GM18858 (cell line): ENCODE measurements around the gene GPRIN1.
A peak's percentile ranks its signal among the peaks of the same experiment; 100 is the strongest.

Experiments used
- ATAC-seq: cut with Tn5 transposase; IDR thresholded peaks from one replicate; pipeline ENCODE4 v1.9.1; 2021; ENCODE audit not compliant: unreplicated experiment

The GPRIN1 gene

GRCh38 chr5:176609724-176610434 lies at the start of gene GPRIN1:
Gene GPRIN1 (minus strand): TSS chr5:176610156. CDS start chr5:176599834, 10,322 bp downstream.
- peak; percentile 70 for ATAC-seq

DNA sequence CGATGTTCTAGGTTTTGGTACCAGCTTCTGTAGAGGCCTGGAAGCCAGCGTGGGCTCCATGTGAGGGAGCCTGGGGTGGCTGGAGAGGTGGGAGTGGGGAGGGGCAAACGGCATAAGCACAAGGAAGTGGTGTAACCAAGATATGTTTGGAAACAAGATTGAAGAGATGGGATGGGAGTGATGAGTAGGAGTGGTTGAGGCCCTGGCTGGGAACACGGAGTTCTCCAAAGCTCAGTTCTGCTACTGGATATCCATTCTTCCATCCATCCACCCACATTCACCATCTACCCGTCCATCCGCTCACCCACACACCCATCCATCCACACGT lies 49.5 kb upstream of the GPRIN1 start:
- no peak for ATAC-seq

- ATAC-seq, result no peak
Observed at GRCh38 chr5:176658817-176659511, 49.0 kb upstream of the GPRIN1 start.

DNA sequence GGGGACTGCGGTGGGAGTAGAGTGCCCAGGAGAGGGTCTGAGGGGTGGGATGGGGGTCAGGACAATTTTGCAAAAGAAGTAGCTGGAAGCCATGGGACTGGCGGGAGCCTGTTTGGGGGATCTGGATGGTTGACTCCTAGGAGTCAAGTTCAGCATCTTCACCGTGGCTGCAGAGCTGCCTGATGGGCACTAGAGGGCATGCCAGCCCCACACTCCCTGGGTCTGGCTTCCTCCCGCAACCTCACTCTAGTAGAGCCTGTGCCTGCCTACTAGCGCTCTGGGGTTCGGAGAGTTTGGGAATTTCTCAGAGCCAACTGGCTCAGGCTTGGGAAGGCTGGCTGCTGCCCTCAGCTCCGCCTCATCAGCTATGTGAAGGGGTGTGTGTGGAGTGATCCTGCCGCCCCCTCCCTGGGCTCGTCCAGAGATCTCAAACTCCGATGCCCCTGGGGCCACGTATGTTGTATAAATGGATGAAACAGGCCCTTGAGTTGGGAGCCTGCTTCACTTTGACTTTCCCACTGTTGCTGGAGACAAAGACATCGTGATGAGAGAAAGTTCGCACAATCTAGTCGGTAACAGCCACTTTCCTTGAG lies 48.1 kb upstream of the GPRIN1 start:
- no peak for ATAC-seq

- no peak for ATAC-seq
Observed at GRCh38 chr5:176656467-176656990, 46.6 kb upstream of the GPRIN1 start.

GRCh38 chr5:176654856-176655255 lies 44.9 kb upstream of the GPRIN1 start:
- no peak for ATAC-seq

DNA sequence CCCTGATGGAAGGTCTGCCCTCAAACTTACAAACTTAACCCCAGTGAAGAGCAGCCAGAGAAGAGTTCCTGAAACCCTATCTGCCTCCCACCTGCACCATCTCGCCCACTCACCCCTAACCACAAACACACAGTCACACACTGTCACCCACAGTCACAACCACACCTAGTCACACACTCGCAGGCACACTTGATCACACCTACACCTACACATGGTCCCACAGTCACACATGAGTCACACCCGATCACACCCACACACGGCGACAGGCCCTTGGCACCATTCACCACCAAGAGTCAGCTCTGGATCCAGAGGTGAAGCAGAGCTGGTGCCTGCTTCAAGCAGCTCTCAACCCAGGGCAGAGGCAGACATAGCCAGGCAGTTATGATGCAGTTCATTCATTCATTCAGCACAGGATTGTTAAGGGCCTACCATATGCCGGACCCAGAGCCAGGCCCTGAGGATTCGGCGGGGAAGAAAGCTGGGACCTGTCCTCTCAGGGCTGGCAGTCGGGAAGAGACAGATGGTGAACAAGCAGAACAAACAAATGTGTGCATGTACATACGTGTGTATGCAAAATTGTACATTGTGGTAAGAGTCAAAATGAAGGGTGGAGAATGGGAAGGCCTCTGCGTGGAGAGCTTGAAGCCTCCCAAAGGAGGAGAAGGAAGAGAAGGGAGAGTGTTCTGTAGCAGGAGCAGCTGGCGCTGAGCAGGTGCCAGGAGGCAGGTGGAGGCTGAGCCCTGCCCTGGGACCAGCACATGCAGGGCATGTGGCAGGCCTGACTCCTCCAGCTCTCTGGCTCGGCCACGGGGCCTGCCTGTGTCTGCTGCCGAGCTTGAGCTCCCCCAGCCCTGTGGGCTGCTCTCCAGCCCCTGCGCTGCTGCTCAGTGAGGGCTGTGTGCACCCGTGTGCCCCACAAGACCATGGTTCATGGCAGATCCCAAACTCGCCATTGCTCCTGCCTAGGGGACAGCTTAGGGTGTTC lies 43.7 kb upstream of the GPRIN1 start:
- no peak for ATAC-seq

DNA sequence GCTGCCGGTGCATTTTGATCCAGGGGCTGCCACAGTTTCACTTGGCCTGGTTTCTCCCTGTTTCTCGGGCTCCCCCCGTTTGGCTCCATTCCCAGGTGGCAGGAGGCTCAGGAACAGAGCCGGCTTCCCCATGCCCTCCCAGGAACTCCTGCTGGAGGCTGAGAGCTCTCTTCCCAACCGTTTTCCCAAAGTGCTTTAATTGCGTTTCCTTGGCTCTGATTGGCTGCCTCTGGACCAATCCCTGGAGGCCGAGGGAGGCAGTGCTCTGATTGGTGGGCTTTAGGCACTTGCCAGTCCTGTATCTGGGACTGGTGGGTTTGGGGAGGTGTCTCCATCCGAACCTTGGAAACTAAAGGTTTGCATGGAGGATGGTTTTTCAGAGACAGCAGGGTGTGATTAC lies 42.2 kb upstream of the GPRIN1 start:
- no peak for ATAC-seq

DNA sequence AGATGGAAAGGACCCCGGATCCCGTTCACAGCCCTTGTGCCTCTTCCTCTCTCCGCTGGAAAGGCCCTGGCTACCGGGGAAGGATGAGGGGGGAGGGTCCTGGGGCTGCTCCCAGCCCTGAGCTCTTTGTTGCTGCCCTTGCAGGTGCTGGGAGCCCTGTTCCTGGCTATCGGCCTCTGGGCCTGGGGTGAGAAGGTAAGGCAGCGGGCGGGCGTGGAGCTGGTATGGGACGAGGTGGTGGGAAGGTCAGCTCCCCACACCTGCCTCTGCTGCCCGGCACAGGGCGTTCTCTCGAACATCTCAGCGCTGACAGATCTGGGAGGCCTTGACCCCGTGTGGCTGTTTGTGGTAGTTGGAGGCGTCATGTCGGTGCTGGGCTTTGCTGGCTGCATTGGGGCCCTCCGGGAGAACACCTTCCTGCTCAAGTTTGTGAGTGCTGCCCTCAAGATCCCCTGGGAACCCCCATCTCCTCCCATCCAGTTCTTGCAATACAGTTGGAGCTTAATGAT lies 41.6 kb upstream of the GPRIN1 start:
- no peak for ATAC-seq

- ATAC-seq, result no peak
Observed at GRCh38 chr5:176650354-176650884, 40.5 kb upstream of the GPRIN1 start.

GRCh38 chr5:176648474-176649194 lies 38.7 kb upstream of the GPRIN1 start:
- ATAC-seq, result no peak

DNA sequence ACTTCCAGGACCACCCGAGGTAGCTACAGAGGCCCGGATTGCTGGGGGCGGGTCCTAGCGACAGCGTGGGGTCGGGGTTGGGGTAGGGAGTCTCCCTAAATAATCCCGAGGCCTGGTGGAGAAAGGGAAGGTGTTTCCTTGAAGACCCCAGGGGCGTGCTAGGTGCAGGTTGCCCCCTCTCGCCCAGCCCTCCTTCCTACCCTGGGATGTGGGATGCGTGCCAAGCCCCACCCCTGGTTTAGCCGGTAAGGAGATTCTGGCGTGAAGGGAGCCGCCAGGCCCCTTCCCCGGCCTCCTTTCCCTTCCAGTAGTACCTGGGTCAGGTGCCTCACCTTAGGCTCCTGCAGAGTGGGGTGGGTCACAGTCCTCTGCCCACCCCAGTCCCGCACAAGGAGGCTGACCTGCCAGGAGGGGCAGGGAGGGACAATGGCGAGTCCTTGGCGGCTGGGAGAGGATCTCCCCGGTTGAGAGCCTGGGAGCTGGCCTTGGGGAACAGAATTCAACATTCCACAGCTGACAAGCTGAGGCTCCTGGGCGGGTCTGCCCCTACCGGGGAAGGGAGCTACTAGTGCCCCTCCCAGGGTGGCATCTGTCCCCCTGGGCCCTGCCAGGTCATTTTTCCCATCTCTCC lies 38.0 kb upstream of the GPRIN1 start:
- ATAC-seq, result no peak

GRCh38 chr5:176647030-176647842 lies 37.3 kb upstream of the GPRIN1 start, which contains the start of gene TSPAN17:
Gene TSPAN17 (plus strand): TSS chr5:176647484. CDS start chr5:176647616, 132 bp downstream.
- peak; percentile 78 for ATAC-seq

DNA sequence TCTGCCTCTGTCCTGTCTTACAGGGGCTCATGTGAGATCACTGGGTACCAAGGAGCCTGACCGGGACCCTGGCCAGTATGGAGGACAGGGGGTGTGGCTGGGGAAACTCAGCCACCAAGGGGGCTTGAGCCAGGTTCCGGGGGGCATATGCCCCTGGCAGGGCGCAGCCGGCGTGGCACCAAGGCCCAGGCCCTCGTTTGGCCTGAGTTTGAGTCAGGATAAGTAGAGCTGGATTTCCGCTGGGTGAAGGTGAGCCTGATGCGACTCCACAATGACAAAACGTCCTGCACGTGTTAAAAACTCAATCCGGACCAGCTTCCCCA lies 36.7 kb upstream of the GPRIN1 start:
- ATAC-seq, result no peak

- no peak for ATAC-seq
Observed at GRCh38 chr5:176646049-176646706, 36.2 kb upstream of the GPRIN1 start.

- ATAC-seq, result no peak
Observed at GRCh38 chr5:176644878-176645670, 35.1 kb upstream of the GPRIN1 start.

- no peak for ATAC-seq
Observed at GRCh38 chr5:176644294-176644693, 34.3 kb upstream of the GPRIN1 start.
